ENCODE measurements around the gene AQP6. TPM values are rescaled to one million over a fixed set of nuclear protein-coding genes. Genes with fewer than 3 reads are reported as not detected.

Gene AQP6
- total and polyA plus RNA-seq, 10 donors, result 0.03 to 0.36 TPM; not detected in 8

DNA sequence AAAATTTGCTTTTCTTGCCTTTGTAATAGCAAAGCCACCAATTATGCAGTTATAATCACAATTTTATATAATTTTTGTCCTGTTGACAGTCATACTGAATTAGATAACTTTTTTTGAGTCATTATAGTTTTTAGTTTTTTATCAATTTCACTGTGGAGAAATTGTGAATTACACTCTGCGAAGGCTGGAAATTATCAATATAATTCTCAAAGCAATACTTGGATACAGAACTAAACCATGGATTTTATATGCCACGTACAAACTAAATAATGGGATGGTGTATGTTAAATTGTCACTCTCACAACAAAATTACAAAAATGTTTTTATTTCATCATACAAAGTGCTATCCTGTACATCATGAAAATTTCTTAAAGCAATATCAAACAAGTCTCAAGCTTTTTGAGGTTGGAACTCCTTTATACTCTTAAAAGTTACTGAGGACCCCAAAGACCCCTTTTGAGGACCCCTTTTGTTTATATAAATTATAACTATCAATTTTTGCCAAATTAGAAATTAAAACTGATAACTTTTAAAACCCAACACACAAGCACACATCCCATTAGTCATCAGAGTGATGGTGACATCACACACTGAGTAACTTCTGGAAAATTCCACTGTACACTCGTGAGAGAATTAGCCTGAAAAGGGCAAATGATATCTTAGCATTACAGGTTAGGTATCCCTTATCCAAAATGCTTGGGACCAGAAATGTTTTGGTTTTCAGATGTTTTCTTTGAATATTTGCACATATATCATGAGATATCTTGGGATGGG is 42.0 kb upstream of the AQP6 start:
- Histone ChIP-seq H3K4me1 (peaks cover 0 to 4% (median 0%) of the 10 kb centered on the region in 6 donors), H3K27ac (no peak overlapping the region), H3K9me3 (no peaks in the 10 kb centered on the region), H3K27me3 (replicated peaks in 1 of 7) (peaks cover 0 to 11% (median 0%) of the 10 kb centered on the region in 7 donors), H3K36me3 (no peaks in the 10 kb centered on the region), H3K4me3 (no peak overlapping the region)
- TF ChIP-seq POLR2A (IDR thresholded peaks at IDR 0.05) (no peak), POLR2AphosphoS5 (IDR thresholded peaks at IDR 0.05) (no peak)
- TF ChIP-seq, protein P1, sequence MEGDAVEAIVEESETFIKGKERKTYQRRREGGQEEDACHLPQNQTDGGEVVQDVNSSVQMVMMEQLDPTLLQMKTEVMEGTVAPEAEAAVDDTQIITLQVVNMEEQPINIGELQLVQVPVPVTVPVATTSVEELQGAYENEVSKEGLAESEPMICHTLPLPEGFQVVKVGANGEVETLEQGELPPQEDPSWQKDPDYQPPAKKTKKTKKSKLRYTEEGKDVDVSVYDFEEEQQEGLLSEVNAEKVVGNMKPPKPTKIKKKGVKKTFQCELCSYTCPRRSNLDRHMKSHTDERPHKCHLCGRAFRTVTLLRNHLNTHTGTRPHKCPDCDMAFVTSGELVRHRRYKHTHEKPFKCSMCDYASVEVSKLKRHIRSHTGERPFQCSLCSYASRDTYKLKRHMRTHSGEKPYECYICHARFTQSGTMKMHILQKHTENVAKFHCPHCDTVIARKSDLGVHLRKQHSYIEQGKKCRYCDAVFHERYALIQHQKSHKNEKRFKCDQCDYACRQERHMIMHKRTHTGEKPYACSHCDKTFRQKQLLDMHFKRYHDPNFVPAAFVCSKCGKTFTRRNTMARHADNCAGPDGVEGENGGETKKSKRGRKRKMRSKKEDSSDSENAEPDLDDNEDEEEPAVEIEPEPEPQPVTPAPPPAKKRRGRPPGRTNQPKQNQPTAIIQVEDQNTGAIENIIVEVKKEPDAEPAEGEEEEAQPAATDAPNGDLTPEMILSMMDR (IDR thresholded peaks at IDR 0.05 in 8 of 11, conservative IDR thresholded peaks at IDR 0.05 in 3 of 11), result no peak
- 65 to 78% (median 71%) methylated on average over 3 of the region's 3 CpGs for WGBS, 5 donors
- intact Hi-C loops (cut with DNase I; ENCODE audit: low total_unique reads), result no loop called here
- no peak for DNase-seq

DNA sequence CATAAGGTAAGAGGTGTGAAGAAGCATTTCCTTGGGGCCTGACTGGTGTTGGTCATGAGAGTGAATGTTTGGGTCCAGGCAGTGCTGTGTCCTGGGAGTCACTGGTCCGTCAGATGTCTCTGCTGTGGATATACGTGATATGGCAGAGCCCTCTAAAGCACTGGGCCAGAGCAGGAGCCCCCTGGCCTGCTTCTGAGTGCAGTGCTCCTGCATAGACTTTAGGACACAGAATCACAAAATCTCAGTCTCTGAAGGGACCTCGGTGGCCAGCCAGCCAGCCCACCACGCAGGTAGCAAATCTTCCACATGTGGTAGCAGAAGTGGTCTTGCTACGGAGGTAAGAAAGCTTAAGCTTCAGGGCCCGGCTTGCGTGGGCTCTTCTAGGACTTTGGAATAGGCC is 40.7 kb upstream of the AQP6 start:
- whole genome bisulfite sequencing, 5 donors, result 67 to 76% (median 72%) methylated on average over 7 of the region's 7 CpGs
- intact Hi-C loops (cut with DNase I; ENCODE audit: low total_unique reads), result no loop called here
- TF ChIP-seq, protein P1 (IDR thresholded peaks at IDR 0.05 in 8 of 11, conservative IDR thresholded peaks at IDR 0.05 in 3 of 11), result no peak
- TF ChIP-seq POLR2A (IDR thresholded peaks at IDR 0.05) (no peak), POLR2AphosphoS5 (IDR thresholded peaks at IDR 0.05) (no peak)
- peaks cover 0 to 4% (median 0%) of the 10 kb centered on the region in 6 donors for H3K4me1 ChIP-seq
- no peaks in the 10 kb centered on the region for H3K36me3 ChIP-seq
- peaks cover 0 to 11% (median 0%) of the 10 kb centered on the region in 7 donors for H3K27me3 ChIP-seq (replicated peaks in 1 of 7)
- peak; percentile 9 for DNase-seq
- no peak overlapping the region for H3K4me3 ChIP-seq
- peak overlapping the region in 4 of 8 donors; percentile 27 to 42 (median 30) for H3K27ac ChIP-seq
- no peaks in the 10 kb centered on the region for H3K9me3 ChIP-seq

DNA sequence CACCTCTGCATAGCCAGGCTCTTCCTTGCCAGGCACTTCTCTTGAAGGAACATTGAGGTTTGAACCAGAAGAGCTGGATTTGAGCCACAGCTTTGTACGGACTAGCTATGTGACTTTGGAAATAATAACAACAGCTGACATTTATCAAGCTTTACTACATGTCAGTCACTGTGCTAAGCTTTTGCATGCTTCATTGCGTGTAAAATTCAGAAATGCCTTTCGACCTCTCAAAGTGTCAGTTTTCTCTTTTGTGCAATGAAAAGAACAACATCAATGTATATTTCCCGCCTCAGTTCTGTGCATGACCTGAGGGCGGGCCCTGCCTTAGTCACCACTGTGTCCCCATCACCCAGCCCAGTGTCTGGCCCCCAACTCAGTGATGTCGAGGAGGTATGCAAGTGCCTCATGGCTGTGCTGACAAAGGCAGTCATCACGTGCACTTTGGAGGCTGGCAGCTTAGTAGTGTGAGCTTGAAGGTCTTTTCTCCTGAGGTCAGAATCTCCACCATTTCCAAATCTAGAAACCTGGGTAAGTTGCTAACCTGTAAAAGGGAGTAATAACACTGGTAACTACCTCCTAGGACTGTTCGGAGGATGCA is 40.1 kb upstream of the AQP6 start:
- Histone ChIP-seq H3K36me3 (no peaks in the 10 kb centered on the region), H3K4me1 (peaks cover 0 to 4% (median 0%) of the 10 kb centered on the region in 6 donors), H3K9me3 (no peaks in the 10 kb centered on the region), H3K4me3 (no peak overlapping the region), H3K27ac (peak overlapping the region in 3 of 8 donors; percentile 28 to 42 (median 32)), H3K27me3 (replicated peaks in 1 of 7) (peaks cover 0 to 11% (median 0%) of the 10 kb centered on the region in 7 donors)
- peak in 2 of 3 donors; percentile 6 to 12 for TF ChIP-seq POLR2AphosphoS5 (IDR thresholded peaks at IDR 0.05)
- TF ChIP-seq, protein P1 (IDR thresholded peaks at IDR 0.05 in 8 of 11, conservative IDR thresholded peaks at IDR 0.05 in 3 of 11), result no peak
- no peak for TF ChIP-seq POLR2A (IDR thresholded peaks at IDR 0.05)
- 76 to 88% (median 81%) methylated on average over 8 of the region's 8 CpGs for WGBS, 5 donors
- peak; percentile 49 for DNase-seq
- intact Hi-C loops (cut with DNase I; ENCODE audit: low total_unique reads), result no loop called here

DNA sequence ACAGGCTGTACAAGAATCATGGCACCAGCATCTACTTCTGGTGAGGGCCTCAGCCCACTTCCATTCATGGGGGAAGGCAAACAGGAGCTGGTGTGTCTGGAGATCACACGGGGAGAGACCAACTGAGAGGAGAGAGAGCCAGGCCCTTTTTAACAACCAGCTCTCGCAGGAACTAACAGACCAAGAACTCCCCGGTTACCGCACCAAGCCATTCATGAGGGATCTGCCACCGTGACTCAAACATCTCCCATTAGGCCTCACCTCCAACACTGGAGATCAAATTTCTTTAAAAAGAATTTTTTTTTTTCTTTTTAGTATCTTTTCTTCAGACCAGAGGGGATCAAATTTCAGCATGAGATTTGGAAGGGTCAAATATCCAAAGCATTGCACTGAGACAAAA is 39.0 kb upstream of the AQP6 start:
- Histone ChIP-seq H3K27ac (no peak overlapping the region), H3K9me3 (no peaks in the 10 kb centered on the region), H3K36me3 (no peaks in the 10 kb centered on the region), H3K4me3 (no peak overlapping the region), H3K4me1 (peaks cover 0 to 4% (median 0%) of the 10 kb centered on the region in 6 donors), H3K27me3 (replicated peaks in 1 of 7) (peaks cover 0 to 11% (median 0%) of the 10 kb centered on the region in 7 donors)
- TF ChIP-seq, protein P1 (IDR thresholded peaks at IDR 0.05 in 8 of 11, conservative IDR thresholded peaks at IDR 0.05 in 3 of 11), result no peak
- TF ChIP-seq POLR2AphosphoS5 (IDR thresholded peaks at IDR 0.05), result no peak
- TF ChIP-seq POLR2A (IDR thresholded peaks at IDR 0.05), result no peak
- 88 to 98% (median 88%) methylated on average over 5 of the region's 5 CpGs for WGBS, 5 donors
- intact Hi-C loops (cut with DNase I; ENCODE audit: low total_unique reads), result no loop called here
- DNase-seq, result peak; percentile 4

Measured in spleen (tissue), 11 donors.